ENCODE data around the gene AUTS2.

AUTS2 gene

DNA sequence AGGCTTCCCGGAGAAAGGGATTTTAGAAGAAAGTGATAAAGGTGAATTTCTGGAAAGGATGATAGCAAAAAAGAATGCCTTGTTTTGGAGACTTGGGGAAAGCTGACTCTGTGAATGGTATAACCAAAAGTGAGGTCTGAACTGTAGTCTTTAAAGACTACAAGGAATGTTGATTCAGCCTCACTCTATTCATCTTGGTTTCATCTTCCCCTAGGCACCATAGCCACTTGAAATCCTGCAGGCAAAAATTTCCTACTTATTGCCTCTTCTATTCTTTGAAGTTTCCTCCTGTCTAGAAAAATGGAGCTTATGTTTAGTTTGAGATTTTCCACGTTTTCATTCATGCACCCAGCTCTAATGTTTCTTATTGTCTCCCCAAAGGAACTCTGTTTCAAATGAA, 518.0 kb downstream of the AUTS2 start:
- no peak for DNase-seq (ENCODE audit: low read depth, low spot score)

DNA sequence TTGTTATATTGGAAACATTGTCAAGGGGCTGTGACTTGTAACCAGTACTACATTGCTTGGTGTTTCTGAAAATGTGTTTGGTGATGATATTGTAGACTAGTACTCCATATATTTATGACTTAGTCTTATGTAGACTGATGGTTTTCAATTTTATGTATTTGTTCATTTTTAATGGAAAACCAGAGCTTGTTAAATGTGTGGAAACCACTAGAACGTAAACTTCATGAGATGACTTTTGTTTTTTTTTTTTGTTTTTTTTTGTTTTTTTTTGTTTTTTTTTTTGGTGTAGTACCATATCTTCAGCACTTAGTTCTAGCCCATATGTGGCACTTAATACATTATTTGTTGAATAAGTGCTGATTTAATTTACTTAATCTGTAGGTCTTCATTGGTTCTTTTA, 518.6 kb downstream of the AUTS2 start:
- DNase-seq (ENCODE audit: low read depth, low spot score), result no peak

DNA sequence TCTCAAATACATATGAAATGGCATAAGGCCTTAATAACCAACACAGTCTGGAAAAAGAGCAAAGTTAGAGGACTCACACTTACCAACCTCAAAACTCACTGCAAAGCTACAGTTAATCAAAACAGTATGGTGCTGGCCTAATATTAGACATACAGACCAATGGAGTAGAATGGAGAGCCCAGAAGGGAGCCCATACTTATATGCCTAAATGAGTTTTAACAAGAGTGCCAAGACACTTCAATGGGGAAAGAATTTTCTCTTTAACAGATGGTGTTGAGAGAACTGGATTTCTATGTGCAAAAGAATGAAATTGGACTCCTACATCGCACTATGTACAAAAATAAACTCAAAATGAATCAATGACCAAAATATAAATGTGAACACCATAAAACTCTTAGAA, 522.6 kb downstream of the AUTS2 start:
- no peak for DNase-seq (ENCODE audit: low read depth, low spot score)

DNA sequence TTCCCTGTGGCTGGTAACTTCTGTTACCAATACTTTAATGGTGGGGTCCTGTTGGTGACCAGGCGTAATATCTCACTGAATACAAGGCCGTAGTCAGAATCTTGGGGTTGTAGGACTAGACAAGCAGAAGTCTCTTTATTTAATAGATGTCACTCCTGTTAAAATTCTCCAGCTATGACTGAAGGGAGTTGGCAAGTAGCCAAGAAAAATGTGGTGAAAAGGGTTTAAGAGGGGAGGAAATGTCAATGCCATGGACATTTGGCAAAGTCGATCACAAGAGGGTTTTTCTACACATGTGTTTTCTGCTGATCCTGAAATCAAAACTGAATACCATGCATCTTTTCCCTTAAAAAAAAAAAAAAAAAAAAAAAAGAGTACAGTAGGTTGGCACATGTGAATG, 533.5 kb downstream of the AUTS2 start:
- no peak for DNase-seq (ENCODE audit: low read depth, low spot score)

DNA sequence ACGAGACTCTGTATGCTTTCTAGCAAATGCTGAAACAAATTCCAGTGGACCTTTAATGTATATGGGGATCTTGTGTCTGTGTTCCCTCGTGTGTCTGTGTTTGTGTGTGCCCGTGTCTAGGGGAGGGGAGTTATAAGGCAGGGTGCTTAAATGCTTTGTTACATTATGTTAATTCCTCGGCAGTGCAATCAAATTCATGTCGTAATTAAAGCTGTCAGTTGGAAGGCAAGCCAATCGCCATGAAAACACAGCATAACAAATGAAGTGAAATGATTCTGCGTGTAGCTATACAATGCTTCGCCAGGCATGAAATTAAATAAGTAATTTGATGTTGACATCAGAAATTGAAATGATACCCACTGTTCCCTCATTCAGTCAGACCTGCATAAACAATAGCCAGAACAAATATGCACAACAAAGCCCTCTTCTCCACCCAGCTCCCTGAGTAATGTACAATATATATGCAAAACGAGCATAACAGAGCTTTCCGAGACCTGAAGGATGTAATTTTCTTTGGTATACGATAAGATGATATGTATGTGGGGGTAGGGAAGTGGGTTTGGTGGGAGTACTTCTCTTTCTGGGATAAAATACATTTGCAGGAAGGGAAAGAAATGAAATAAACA, 534.1 kb downstream of the AUTS2 start:
- DNase-seq (ENCODE audit: low read depth, low spot score), result no peak

GRCh38 chr7:70132852-70133690, 534.8 kb downstream of the AUTS2 start:
- DNase-seq (ENCODE audit: low read depth, low spot score), result no peak

GRCh38 chr7:70134029-70134770, 535.9 kb downstream of the AUTS2 start:
- no peak for DNase-seq (ENCODE audit: low read depth, low spot score)

DNA sequence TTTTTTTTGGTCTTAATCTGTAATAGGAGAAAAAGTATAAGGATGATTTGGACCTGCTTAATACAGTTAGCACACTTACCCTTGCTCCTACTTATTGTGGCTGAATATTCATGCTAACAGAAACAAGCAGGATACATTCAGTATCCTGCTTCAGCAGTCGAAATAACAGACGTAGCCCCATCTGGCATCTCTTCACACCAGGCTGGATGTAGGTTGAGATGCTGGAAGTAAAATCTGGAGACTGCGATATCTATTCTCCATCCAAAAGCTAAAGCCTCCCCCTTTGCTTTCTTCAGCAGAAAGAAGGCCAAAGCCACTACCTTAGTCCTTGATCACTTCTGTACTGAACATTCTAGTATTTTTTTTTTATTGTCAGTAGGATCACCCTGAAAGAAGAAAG, 537.4 kb downstream of the AUTS2 start:
- DNase-seq (ENCODE audit: low read depth, low spot score), result no peak

DNA sequence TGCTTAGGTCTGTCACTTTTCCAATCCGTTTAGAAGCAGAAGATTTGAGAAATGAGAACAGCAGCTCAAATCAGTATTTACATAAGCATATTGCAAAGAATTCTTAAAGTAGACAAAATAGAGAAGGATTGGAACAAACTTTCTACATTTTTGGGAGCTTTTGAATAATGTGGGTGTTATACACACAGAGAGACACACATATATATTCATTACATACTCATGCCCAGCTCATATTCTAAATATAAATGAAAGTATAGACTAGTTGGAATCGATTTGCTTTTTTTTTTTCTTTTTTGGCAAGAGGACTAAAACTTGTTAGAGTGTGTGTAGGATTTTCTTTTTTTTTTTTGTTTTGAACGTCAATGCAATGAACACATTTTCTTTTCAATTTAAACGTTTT, 538.9 kb downstream of the AUTS2 start:
- DNase-seq (ENCODE audit: low read depth, low spot score), result no peak

GRCh38 chr7:70142247-70142932, 544.1 kb downstream of the AUTS2 start:
- no peak for DNase-seq (ENCODE audit: low read depth, low spot score)

DNA sequence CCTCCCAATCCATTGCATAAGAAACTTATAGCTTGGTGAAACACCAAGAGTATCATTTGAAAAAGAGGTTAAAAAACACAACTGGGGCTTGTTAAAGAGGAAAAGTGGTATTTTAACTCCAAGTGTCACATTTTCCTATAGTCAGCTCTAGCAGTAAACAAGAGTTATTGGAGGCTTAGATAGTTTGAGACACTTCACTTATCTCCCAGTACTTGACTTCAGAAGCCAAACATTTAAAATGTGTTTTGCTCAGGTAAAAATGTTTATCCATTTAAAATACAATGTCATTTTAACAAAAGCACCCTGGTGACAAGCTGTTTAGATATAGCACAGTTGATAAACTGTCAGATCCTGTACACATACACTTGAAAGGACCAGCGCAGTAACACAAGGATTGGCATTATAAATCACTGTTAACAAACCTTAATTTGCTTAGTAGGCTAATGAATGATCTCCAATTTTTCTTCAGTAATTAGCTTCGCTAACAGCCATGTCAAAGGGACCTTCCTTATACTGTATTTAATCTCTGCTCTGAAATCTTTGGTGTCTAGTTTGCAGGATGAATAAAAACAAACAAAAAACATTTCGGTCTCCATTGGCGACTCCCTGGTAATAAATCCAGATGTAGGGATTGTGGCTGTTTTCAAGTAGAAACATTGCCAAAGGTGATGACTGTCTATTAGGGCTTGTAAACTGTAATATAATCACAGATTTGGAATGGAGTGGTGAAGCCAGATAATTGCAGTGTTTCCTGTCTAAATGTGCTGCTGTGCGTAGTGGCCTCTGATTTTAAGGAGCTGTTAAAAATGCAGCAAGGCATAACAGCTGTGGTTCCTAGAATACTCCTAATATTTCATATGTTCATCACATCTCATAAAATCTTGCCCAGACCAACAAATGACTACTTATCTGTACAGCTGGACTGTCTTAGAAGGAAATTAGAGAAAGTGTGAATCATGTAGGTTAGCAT, 545.1 kb downstream of the AUTS2 start:
- DNase-seq (ENCODE audit: low read depth, low spot score), result no peak

DNA sequence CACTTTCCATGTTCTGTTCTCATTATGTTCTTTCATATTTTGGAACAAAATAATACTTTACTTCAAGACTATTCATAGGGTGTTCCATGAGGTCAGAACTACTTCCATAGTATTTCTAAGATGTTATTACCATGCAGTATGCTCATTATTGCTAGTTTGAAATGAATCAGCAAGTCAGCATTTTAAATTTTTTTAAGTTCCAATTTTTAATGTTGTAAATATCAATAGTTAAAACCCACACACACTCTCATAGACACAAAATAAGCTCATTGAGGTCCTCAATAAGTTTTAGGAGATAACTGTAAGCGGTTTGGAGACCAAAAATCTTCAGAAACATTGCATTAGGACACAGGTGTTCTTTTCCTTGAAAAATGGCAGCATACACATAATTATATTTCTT, 550.7 kb downstream of the AUTS2 start:
- no peak for DNase-seq (ENCODE audit: low read depth, low spot score)

GRCh38 chr7:70152313-70152712, 554.0 kb downstream of the AUTS2 start:
- no peak for DNase-seq (ENCODE audit: low read depth, low spot score)

GRCh38 chr7:70153933-70154332, 555.7 kb downstream of the AUTS2 start:
- no peak for DNase-seq (ENCODE audit: low read depth, low spot score)

- no peak for DNase-seq (ENCODE audit: low read depth, low spot score)
Observed at GRCh38 chr7:70154521-70155180, 556.4 kb downstream of the AUTS2 start.

- DNase-seq (ENCODE audit: low read depth, low spot score), result no peak
Observed at GRCh38 chr7:70156057-70156456, 557.8 kb downstream of the AUTS2 start.

- no peak for DNase-seq (ENCODE audit: low read depth, low spot score)
Observed at GRCh38 chr7:70159121-70159520, 560.8 kb downstream of the AUTS2 start.

DNA sequence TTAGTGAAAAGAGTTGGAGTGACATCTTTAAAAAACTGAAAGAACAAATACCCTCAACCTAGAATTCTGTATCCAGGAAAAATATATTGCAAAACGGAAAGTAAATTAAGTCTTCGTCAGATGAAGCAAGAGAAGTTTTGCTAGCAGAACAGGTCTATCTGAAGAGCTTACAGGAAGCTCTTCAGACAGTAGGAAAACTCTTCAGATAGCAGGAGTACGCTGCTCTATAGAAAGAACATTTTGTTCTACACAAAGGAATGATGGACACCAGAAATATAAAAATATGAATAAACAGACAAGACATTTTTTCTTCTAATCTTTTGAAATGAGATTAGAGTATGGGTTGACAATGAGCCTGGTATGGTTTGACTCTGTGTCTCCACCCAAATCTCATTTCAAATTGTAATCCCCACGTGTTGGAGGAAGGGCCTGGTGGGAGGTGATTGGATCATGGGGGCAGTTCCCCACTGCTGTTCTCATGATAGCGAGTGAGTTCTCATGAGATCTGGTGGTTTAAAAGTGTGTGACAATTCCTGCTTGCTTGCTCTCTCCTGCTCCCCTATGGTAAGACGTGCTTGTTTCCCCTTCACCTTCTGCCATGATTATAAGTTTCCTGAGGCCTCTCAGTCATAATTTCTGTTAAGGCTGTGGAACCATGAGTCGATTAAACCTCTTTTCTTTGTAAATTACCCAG, 567.3 kb downstream of the AUTS2 start:
- no peak for DNase-seq (ENCODE audit: low read depth, low spot score)

DNA sequence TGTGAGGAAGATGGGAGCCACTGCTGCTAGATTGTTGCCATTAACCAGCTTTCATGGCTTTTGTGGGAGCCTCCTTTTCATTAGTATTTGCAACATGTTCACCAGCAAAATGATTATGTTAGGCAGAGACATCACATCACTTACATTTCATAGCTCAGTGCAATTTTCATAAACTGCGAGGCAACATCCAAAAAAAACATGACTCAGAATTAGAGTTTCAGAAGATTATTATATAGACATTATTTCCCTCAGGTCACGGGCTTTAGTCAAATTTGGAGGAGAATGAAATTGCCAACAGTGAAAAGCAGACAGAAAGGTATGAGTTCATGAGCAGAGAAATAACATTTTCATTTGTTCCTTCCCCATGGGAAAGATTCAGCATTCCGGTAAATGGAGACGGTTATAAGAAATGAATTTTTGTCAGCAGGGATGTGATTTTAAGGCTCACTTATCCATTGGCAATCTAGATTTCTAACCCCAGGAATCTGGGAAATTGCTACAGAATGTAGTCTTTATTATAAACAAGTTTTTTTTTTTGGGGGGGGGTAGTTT, 573.2 kb downstream of the AUTS2 start:
- no peak for DNase-seq (ENCODE audit: low read depth, low spot score)
